Prostate gland (tissue), 2 donors: ENCODE data around the gene PCBD2. TPM values are rescaled to one million over a fixed set of nuclear protein-coding genes. Genes with fewer than 3 reads are reported as not detected.
"Not testable (repeated sequence)": the region's sequence is repeated elsewhere in the genome, so short reads cannot be mapped to it uniquely, and the experiment has no call there.

Experiments used
- DNase-seq: peaks from one replicate; pipeline ENCODE4 v3.0.0-alpha.2; 2019; ENCODE audit warnings: low spot score
- H3K27ac ChIP-seq, 2 donors: fragments of 200-600 bp; sonication (generic); 2 replicates each; pipeline ENCODE4 v1.5.1; 2017 to 2019
- H3K27me3 ChIP-seq: fragments of 200-600 bp; sonication (generic); replicated peaks from 2 replicates; pipeline ENCODE4 v1.5.1; 2019; ENCODE audit not compliant: insufficient read depth
- H3K36me3 ChIP-seq, 2 donors: fragments of 200-600 bp; sonication (generic); 1 replicate in 1 of 2; 2 replicates in 1 of 2; pipeline versions ENCODE4 v1.5.1 to v1.8.1; 2017 to 2019
- H3K4me1 ChIP-seq: fragments of 200-600 bp; sonication (generic); replicated peaks from 2 replicates; pipeline ENCODE4 v1.5.1; 2019
- H3K4me3 ChIP-seq, 2 donors: fragments of 200-600 bp; sonication (generic); 2 replicates each; pipeline ENCODE4 v1.5.1; 2017 to 2019
- H3K9me3 ChIP-seq: fragments of 200-600 bp; sonication (generic); 2 replicates; pipeline ENCODE4 v1.5.1; 2017
- POLR2A ChIP-seq: fragments of 450-650 bp; IDR thresholded peaks from one replicate; pipeline ENCODE4 v1.6.1; 2016; ENCODE audit warnings: antibody characterized with exemption, mild to moderate bottlenecking
- POLR2AphosphoS5 ChIP-seq: sonication (generic); formaldehyde crosslinking; IDR thresholded peaks from one replicate; pipeline ENCODE4 v1.6.1; 2017; ENCODE audit warnings: antibody characterized with exemption
- WGBS: methylation state at CpG from one replicate; pipeline ENCODE4 v1.1.5; 2018; 5-methylcytosine and 5-hydroxymethylcytosine counted together
- intact Hi-C: fragments of 100-400 bp; cut with DNase I; formaldehyde crosslinking; loops from one replicate; pipeline ENCODE4 v1.14.2; 2022
- total RNA-seq, 2 donors: library from RNA; depleted of rRNA; stranded (reverse); fragments of >200 nt; gene quantifications; one replicate each; pipeline ENCODE4 v1.1.0, GENCODE V29; 2016
- TF ChIP-seq, protein P1 (sequence below), 4 experiments: fragments of 200-600 bp in 2 of 4; fragments of 450-650 bp in 2 of 4; sonication (generic) in 2 of 4; IDR thresholded peaks; 1 replicate in 3 of 4; 2 replicates in 1 of 4; pipeline ENCODE4 v1.5.1; 2016 to 2019; ENCODE audit warnings: antibody characterized with exemption in 4 of 4, mild to moderate bottlenecking in 2 of 4, moderate library complexity in 2 of 4

PCBD2 gene
- total RNA-seq, 2 donors from 2014 or later = 7.4 to 9.4 TPM

GRCh38 chr5:134976841-134977240 is 71.9 kb downstream of the PCBD2 start:
- H3K27ac ChIP-seq = no peak overlapping the region
- no peak for TF ChIP-seq POLR2AphosphoS5
- no peak for TF ChIP-seq POLR2A
- TF ChIP-seq, protein P1, sequence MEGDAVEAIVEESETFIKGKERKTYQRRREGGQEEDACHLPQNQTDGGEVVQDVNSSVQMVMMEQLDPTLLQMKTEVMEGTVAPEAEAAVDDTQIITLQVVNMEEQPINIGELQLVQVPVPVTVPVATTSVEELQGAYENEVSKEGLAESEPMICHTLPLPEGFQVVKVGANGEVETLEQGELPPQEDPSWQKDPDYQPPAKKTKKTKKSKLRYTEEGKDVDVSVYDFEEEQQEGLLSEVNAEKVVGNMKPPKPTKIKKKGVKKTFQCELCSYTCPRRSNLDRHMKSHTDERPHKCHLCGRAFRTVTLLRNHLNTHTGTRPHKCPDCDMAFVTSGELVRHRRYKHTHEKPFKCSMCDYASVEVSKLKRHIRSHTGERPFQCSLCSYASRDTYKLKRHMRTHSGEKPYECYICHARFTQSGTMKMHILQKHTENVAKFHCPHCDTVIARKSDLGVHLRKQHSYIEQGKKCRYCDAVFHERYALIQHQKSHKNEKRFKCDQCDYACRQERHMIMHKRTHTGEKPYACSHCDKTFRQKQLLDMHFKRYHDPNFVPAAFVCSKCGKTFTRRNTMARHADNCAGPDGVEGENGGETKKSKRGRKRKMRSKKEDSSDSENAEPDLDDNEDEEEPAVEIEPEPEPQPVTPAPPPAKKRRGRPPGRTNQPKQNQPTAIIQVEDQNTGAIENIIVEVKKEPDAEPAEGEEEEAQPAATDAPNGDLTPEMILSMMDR (IDR thresholded peaks at IDR 0.05) = no peak
- H3K4me3 ChIP-seq = no peak overlapping the region
- intact Hi-C loops = no loop called here
- DNase-seq = no peak
- H3K9me3 ChIP-seq = no peaks in the 10 kb centered on the region
- 96% methylated on average over 1 of the region's 1 CpG for WGBS
- H3K27me3 ChIP-seq = no peaks in the 10 kb centered on the region
- H3K4me1 ChIP-seq = no peaks in the 10 kb centered on the region
- H3K36me3 ChIP-seq = no peaks in the 10 kb centered on the region

- Histone ChIP-seq H3K27ac (no peak overlapping the region), H3K27me3 (no peaks in the 10 kb centered on the region)
- 86% methylated on average over 3 of the region's 3 CpGs for WGBS
Measured at GRCh38 chr5:134979416-134979815, 74.5 kb downstream of the PCBD2 start.

DNA sequence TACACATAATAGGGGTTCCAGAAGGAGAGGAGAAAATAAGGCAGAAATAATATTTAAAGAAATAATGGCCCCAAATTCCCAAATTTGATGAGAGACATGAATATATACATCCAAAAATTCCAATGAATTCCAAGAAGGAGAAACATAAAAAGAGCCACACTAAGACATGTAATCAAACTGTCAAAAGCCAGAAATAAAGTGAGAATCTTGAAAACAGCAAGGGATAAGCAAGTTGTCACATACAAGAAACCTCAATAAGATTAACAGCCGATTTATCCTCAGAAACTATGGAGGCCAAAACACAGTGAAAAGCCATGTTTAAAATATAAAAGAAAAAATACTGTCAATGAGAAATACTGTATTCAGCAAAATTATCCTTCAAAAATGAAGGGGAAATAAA is 77.3 kb downstream of the PCBD2 start:
- Histone ChIP-seq H3K4me3 (no peak overlapping the region), H3K36me3 (no peaks in the 10 kb centered on the region), H3K27me3 (no peaks in the 10 kb centered on the region), H3K9me3 (no peaks in the 10 kb centered on the region), H3K4me1 (no peaks in the 10 kb centered on the region), H3K27ac (no peak overlapping the region)
- intact Hi-C loops = no loop called here
- no peak for DNase-seq
- WGBS = 97% methylated on average over 1 of the region's 1 CpG
- TF ChIP-seq, protein P1 (IDR thresholded peaks at IDR 0.05) = no peak

More at GRCh38 chr5:134979416-134979815, 74.5 kb downstream of the PCBD2 start:
- Histone ChIP-seq H3K36me3 (no peaks in the 10 kb centered on the region), H3K9me3 (no peaks in the 10 kb centered on the region), H3K4me1 (no peaks in the 10 kb centered on the region), H3K4me3 (no peak overlapping the region)
- DNase-seq = no peak
- TF ChIP-seq POLR2AphosphoS5 (no peak), POLR2A (no peak)
- TF ChIP-seq, protein P1 (IDR thresholded peaks at IDR 0.05) = no peak
- intact Hi-C loops = no loop called here

- Histone ChIP-seq H3K27me3 (no peaks in the 10 kb centered on the region), H3K4me1 (no peaks in the 10 kb centered on the region), H3K36me3 (no peaks in the 10 kb centered on the region), H3K4me3 (no peak overlapping the region), H3K9me3 (no peaks in the 10 kb centered on the region), H3K27ac (no peak overlapping the region)
- TF ChIP-seq, protein P1 (IDR thresholded peaks at IDR 0.05) = no peak
- no peak for TF ChIP-seq POLR2A
- no peak for TF ChIP-seq POLR2AphosphoS5
- no peak for DNase-seq
- intact Hi-C loops = no loop called here
- WGBS = 96% methylated on average over 3 of the region's 3 CpGs
Measured at GRCh38 chr5:134989266-134989830, 84.4 kb downstream of the PCBD2 start.

DNA sequence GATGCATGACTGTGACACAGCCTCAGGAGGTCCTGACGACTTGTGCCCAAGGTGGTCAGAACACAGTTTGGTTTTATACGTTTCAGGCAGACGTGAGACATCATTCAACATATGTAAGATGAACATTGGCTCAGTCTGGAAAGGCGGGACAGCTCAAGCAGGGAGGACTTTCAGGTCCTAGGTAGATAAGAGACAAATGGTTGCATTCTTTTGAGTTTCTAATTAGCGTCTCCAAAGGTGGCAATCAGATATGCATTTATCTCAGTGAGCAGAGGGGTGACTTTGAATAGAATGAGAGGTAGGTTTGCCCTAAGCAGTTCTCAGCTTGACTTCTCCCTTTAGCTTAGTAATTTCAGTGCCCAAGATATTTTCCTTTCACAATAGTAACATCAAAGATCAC is 85.3 kb downstream of the PCBD2 start:
- intact Hi-C loops, H3K4me3 ChIP-seq, H3K4me1 ChIP-seq, DNase-seq, H3K9me3 ChIP-seq, H3K27ac ChIP-seq, H3K27me3 ChIP-seq, H3K36me3 ChIP-seq: not testable (repeated sequence)
- 73% methylated on average over 5 of the region's 5 CpGs for WGBS
